HG02852 (cell line): ENCODE measurements around the gene STARD4.

Source experiments
- ATAC-seq: cut with Tn5 transposase; IDR thresholded peaks from one replicate; pipeline ENCODE4 v1.9.1; 2021; ENCODE audit warnings: mild to moderate bottlenecking, moderate library complexity; ENCODE audit not compliant: unreplicated experiment

The STARD4 gene

DNA sequence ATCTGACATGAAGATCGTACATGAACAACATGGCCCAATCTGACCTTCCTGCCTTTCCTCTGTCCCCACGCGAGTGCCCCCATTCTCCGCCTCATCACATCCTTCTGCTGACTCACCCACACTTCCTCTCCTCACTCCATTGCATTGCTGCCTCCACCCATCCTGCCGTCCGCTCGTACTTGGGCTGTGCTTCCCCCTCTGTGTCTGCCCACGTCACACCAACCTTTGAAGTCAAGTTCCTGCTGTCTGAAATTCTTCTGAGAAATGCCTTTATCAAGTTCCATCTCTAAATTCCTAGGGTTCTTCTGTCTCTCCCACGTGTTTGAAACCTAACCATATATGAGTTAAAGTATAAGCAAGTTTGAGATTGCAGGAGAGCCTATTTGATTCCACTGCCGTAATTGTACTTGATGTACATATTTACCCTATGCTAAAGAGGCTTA is 18.0 kb upstream of the STARD4 start:
- peak; percentile 98 for ATAC-seq

DNA sequence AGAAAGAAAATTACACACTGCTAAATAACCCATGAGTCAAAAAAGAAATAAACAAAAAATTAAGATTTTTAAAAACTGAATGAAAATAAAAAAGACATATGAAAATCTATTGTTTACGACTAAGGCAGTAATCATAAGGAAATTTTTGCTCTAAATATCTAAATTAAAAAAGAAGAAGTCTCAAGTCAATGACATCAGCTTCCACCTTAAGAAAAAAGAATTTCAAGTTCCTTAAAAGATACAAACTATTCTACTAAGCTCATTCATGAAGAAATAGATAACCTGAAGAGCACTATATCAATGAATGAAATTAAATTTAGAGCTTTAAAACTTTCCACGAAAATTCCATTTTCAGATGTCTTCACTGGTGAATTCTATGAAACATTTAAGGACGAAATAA is 15.7 kb upstream of the STARD4 start:
- ATAC-seq: no peak

DNA sequence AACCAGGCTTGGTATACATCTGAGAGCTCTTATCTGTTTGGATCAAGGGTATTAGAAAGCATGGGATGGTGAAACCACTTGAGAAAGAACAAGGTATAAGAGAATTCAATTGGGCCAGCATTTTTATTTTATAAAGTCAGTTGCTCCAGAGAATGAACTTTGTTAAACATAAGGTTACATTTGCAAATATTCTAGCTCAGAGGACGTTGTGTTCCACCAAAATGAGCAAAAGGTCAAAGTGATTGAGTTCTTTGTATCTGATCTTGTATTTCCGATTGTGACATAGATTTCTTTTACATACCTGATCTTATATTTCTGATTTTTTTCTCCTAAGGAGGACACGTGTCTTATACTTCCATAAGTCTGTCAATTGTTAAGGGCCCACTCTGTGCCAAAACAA is 8.6 kb upstream of the STARD4 start:
- ATAC-seq: no peak

DNA sequence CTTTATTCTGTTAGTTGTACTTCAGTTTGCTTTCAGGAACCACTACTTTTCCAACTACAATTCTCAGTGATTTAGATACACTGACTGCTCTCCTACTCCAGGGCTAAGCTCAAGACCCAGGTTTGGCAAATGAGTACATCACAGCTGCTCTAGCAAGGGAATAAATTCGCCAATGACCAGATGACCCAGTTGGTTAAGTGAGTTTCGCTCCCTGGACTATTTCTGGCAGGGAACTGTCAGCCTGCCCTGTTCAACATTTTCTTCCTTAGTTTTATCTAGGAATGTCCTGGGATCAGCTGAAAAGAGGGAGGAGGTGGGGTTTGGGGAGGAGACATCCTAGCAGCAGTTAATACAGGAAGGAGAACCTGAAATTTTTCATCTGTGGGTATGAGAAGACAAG is 6.4 kb upstream of the STARD4 start:
- ATAC-seq: no peak

DNA sequence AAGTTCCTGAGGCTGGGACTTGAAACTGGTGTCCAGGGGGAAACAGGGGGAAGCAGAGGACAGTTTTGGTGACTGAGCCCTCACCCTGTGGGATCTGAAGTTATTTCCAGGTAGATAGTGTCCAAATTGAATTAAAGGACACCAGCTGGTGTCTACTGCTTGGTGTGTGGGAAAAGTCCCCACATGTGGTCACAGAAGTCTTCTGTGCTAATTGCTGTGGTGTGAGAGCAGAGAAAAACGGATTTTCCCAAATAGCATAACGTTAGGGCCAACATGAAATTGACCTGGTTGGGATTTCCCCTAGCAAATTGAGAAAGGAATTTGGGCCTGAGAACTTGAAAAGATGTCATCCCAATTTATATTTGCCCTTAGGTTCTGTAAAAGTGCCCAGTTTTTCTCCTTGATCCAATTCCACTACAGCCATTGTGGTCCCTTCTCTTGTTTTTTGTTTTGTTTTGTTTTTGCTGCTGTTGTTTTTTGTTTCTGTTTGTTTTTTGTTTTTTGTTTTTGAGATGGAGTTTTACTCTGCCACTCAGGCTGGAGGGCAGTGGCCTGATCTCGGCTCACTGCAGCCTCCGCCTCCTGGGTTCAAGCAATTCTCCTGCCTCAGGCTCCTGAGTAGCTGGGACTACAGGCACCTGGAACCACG is 5.6 kb upstream of the STARD4 start:
- ATAC-seq: peak; percentile 69

DNA sequence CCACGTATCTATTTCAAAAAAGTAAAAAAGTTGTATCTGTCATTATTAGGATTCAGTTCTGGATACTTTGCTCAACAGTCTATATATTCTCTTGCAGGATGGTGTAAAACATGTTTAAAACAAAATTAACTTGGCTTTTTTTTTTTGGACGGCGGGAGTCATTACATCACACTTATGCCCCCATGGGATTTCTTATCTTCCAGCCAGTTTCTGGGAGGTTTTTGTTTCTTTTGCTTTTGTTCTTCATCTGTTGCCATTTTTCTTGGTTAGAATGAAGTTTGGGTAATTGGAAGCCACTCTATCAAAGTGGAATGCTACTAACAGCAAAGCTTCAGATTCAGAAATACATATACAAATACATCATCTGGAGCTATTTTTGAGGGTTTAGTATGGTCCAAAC is 1.8 kb upstream of the STARD4 start:
- ATAC-seq: no peak

DNA sequence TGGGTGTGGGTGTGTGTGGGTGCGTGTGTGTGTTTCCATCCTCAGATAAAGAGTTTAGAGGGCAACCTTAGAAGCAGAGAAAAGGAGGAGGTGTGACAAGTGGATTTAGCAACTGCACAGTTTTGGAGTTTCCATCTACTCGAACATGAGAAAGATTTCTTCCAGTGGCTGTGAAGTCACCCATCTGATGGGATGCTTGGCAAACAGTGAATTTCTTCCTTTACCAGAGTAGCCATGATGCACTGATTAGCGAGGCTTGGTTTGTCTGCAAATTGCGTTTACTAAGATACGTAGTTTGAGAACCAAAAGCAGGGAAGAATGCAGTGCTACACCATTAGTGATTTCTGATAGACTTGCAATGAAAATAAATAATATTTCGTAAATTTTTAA is 791 bp upstream of the STARD4 start:
- no peak for ATAC-seq

DNA sequence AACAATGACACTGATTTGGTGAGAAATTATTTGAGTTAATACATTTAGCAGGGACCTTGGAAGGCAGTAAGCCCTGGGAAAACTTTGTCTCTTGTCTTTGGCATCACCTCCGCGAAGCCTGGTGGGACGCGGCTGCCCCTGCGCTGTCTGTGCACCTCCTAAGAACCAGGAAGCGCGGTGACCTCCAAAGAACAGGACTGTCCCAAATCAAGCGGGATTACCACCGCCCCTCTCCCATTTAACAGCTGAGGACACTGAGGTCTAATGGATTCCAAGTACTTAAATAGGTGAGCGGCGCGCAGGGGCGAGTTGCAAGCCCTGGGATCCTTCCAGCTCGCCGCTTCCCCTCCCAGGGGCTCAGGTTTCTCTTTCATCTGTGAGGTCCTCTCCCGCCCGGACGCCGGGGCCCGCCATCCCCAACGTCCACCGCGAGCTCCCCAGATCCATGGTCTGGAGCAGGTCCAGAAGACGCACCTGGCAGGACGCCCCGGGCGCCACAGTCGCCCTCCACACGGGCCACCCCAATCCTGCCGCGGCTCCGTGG is 432 bp downstream of the STARD4 start:
- ATAC-seq: peak; percentile 27

DNA sequence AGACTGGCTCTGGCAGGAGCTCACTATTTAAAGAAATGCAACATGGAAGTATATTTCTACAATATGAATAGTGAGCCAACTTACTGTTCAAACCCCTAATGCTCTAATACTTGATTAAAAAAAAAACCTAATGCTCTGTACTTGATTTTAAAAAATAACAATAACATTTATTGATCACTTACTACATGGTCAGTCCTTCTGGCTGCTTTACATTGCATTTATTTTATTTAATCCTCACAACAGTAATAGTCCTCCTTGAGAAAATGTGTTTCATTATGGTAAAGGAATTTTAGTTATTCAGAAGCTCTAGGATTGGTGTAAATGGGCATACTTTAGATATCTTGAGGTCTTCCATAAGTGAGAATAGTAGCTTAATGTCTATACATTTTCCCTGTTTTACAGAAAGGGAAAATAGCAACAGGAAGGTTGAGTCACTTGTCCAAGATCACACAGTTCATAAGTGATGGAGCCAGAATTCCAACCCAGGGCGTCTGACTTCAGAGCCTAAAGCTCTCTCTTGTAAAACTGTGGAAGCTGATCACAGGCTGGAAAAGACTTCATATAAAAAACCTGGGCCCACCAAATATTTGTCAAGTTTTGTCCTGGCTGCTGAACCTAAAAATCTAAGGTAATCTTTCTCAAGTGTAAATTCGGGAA is 1.0 kb downstream of the STARD4 start:
- ATAC-seq: no peak

DNA sequence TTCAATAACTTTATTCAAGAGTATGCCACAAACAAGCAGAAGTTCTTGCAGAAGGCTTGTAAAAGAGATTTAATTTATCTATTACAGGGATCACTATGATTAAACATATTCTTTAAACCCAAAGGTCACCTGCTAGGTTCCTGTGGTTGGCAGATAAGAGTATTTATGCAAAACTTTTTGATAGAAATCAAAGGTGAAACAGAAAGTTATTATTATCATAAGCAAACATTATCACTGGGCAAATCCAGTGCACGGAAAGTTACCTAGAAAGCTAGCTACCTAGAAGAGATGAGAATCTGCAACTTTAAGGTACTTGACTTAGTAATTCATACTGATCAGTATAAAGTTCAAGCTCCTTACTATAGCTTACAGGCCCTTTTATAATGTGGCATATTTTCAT is 3.2 kb downstream of the STARD4 start:
- no peak for ATAC-seq

DNA sequence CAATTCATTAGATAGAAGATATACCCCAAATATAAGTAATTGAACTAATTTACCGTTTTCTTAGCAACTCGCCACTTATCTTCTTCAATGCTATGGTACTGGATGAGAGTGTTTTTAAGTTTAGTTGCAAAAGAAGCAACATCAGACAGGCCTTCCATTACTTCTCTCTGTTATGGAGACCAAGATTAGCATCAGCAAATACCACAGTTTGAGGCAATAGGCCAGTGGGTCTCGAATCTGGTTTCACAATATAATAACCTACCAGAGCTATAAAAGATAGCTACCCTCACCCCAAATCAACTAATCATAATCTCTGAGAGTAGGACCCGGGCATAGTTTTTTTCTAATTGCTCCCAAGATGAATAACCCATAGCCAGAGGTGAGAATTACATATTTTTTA is 5.1 kb downstream of the STARD4 start:
- ATAC-seq: no peak

DNA sequence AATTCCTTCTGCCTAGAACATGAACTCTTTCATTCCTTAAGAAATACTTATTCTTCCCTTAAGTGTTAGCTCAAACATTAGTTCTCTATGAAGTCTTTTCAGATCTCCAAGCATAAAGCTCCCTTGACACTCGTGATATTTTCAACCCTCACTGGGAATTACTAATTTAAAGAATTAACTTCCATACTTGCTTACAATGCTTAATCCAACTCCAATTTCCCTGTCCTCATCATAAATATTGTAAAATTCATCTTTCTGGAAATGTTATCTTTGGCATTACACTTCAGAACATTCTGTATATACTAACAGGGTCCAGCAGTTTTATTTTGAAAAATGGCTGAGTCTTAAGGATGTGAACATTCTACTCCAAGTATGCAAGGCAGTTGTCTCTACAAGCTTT is 7.2 kb downstream of the STARD4 start:
- ATAC-seq: no peak

DNA sequence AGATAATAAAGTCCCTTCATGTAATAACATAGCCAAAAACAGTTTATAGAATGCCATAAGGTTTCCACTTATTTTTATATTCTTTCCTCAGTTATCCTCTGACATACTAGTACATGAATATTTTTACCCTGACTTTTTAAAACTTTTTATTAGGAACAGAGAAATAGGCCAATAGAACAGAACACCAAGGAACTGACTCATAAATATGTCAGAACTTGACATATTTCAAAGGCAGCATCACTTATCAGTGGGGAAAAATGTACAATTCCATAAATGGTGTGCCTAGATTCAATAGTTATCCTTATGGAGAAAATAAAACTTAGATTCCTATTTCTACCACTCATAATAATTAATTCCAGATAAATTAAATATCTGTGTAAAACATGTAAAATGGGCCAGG is 9.4 kb downstream of the STARD4 start:
- ATAC-seq: no peak

DNA sequence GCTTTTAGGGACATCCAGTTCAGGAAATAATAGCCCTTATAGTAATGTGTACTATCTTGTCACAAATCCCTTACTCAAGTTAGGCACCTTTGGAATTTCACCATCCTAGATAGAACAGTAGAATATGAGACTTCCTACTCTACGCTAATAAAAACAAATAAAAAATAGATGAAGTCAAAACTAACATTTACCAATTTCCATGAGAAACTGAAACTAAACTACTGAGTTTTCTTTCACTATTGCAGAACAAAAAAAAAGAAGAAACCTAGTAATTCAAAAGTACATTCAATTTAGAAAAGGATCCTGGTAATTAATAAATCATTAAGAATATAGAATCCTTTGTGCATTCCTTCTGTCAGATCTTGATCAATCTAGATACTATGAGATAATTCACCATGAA is 14.0 kb downstream of the STARD4 start:
- peak; percentile 42 for ATAC-seq

DNA sequence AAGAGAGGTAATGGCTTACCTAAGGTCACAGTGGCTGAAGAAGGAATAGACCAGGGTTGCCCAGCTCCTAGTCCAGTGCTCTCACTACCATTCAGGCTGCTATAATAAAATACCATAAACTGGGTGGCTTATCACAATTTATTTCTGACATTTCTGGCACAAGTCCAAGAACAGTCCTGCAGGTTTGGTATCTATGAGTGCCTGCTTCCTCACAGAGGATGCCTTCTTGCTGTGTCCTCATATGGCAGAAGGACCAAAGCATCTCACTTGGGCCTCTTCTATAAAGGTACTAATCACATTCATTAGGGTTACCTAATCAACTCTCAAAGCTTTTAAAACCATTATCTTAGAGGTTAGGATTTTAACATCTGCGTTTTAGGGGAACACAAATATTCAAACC is 17.2 kb downstream of the STARD4 start:
- ATAC-seq: no peak

DNA sequence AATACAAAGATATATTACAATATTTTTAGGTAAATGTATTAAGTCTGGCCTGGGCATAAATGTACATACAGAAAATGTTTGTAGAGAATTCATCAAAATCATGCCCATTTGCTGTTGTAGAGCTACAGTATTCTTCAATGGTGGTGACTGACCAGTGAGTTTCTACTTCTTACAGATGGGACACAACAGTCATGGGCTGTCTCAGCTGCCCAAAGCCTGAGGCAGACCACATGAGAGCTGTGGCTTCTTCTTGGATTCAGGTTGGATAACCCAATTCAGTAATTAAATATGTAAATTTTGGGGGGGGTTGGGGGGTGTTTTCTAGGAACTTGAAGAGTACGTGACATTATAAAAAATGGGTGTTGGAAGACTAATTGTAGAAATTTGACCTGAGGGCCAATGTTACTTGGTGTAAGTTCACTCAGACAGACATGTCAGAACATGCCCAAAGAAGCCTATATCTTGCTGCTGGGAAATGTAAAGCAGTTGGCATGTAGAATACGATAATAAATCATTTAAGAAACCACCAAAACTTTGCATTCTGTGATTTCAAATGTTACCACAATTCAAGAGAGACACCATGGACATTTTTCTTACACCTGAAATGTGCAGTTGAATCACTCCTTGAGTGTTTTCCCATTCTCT is 17.9 kb downstream of the STARD4 start:
- no peak for ATAC-seq

DNA sequence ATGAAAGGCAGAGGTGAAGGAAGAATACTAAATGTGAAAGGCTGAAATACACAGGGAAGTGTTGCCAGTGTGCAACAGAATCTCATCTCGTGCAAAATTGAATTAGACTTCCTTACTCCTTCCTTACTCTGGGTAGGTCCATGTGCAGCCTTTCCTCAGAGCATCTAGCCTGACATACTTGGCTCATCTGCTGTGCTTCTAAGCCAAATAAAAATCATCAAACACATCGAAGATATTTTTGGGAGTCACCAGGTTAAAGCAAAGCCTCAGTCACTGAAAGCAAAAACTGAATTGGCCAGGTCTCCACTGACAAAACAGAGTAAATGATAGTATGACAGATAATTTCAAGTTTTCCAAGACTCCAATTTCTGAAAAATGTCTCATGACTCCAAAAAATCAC is 19.3 kb downstream of the STARD4 start:
- ATAC-seq: no peak

DNA sequence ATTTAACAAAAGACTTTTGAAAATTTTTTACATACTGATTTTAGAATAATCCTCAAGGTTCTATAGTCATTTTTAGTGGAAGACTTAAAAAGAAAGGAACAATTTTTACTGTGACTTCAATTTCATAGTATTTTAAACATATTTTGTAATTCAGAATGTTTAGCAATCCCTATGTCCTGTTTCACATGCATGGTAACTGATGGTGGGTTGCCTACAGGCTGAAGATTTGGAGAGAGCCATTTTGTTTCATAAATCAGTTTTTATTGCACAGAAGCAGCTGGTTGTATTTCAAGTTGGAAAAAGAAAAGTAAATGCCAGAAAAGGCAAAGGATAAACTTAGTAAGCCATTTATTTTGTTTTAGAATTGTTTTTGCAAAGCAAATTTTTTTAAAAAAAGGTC is 24.0 kb downstream of the STARD4 start:
- ATAC-seq: no peak

DNA sequence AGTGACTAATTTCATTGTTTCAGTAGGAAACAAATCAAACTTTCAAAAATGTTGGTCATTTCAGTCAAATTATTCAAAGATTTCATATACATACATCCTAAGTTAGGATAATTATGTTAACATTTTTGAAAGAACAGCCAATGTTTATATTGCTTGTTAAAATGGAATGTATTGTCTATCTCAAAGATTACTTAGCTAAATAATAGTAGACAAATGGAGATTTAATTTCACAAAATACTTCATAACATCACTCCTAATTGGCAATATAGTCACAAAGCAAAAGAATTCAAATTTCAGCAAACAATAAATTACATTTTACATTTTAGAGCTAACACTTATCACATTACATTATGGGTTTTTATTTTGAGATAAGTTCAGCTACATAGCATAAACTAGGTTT is 25.4 kb downstream of the STARD4 start:
- ATAC-seq: no peak

DNA sequence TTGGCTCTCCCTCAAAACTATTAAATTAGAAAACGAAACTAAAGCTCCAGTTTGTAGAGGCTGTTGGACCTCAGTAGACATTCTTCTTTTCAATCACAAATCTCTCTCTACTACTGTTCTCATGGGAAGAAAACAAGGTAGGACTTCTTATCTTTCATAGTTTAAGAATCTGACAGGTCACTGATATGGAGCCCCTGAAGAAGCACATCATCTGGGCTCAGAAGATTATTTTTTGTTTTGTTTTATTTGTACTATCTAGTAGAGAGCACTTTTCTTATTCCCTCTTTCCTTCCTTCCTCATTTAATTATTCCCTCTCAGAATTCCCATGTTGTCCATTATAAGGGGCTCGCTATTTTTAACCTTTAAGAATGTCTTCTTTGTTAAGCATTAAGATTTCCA is 26.3 kb downstream of the STARD4 start:
- ATAC-seq: no peak

DNA sequence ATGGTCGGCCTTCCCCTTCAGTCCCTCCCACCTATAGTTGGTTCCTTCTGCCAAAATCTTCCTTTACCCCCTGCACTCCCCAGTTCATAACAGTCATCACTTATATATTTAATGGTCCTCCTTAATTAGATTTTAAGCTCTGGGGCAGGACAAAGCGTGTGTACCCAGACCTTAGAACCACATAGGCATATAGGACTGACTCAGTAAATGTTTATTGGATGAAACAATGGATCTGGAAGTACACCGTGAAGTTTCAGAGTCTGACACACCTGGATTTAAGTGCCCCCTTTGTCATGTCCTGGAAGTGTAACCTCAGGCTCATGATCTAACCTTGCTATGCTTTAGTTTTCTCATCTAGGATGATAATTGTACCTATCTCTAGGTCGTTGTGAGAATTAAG is 32.0 kb downstream of the STARD4 start:
- ATAC-seq: no peak

DNA sequence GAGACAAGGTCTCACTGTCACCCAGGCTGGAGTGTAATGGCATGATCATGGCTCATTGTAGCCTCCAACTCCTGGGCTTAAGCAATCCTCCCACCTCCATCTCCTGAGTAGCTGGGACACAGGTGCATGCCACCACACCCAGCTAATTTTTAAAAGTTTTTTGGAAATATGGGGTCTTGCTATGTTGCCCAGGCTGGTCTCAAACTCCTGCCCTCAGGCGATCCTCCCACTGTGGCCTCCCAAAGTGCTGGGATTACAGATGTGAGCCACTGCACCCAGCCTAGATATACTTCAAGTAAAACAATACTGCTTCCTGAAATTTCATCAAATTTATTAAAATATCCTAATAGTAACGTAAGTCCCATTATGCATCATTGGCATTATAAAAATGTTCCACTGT is 33.4 kb downstream of the STARD4 start:
- ATAC-seq: no peak
